HG03280 (cell line): ENCODE data around the gene TMEM170A.
"Not testable (repeated sequence)": the region's sequence is repeated elsewhere in the genome, so short reads cannot be mapped to it uniquely, and the experiment has no call there.

Experiments
- ATAC-seq: cut with Tn5 transposase; IDR thresholded peaks from one replicate; pipeline ENCODE4 v1.9.1; 2021; ENCODE audit warnings: mild to moderate bottlenecking, moderate library complexity; ENCODE audit not compliant: unreplicated experiment

Gene TMEM170A, protein sequence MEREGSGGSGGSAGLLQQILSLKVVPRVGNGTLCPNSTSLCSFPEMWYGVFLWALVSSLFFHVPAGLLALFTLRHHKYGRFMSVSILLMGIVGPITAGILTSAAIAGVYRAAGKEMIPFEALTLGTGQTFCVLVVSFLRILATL

GRCh38 chr16:75464122-75464918 lies at the start of gene TMEM170A:
TMEM170A (minus strand) TSS chr16:75464689; CDS start chr16:75464600, 89 bp downstream.
- ATAC-seq: peak; percentile 91

DNA sequence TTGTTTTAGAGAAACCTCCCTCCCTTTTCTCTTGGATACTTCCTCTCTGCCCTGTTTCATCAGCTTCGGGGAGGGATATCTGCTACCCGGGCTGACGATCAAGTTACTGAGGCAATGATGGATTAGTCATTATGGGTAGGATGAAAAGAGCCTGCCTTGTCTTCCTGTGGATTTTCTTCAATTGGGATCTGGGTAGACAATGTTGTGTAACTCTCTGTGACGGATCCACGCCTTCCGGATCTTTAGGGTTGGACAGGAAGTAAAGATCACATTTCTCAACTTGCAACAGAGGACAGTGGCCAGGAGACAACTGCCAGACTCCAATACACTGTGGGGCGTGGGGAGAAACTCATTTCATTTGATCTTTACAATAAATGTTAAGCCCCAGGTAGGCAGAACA lies 42.1 kb upstream of the TMEM170A start:
- ATAC-seq: no peak

DNA sequence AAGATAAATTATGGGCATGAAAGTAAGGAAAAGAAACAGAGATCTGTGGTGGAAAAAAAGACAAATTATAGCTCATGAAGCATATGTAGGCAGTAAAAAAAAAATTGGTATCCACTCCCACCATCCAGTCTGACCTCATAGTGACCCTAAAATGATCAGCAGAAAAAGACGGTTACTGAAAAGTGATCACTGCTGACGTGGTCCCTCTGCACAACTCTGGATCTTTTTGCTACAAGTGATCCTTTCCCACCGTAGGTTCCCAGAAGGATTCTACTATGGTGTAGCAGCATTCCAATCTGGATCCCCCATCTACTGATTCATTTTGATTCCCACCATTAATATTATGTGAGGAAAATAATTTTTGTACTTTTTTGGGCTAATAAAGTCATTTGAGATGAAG lies 41.6 kb upstream of the TMEM170A start:
- ATAC-seq: no peak

- no peak for ATAC-seq
Measured at GRCh38 chr16:75503801-75504200, 39.3 kb upstream of the TMEM170A start.

DNA sequence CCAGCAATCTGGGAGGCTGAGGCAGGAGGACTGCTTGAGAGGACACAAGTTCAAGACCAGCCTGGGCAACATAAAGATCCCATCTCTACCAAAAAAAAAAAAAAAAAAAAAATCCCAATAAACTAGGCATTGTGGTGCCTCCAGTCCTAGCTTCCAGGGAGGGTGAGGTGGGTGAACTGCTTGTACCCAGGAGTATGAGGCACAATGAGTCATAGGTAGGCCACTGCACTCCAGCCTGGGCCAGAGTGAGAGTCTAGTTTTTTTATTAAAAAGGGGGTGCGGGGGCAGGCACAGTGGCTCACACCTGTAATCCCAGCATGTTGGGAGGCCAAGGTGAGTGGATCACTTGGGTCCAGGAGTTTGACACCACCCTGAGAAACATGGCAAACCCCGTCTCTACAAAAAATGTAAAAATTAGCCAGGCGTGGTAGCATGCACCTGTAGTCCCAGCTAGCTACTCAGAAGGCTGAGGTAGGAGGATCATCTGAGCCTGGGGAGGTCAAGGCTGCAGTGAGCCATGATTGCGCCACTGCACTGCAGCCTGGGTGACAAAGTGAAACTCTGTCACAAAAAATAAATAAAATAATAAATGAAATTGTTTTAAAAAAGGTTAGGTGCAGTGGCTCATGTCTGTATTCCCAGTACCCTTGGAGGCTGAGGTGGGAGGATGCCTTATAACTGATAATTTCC lies 38.6 kb upstream of the TMEM170A start:
- no peak for ATAC-seq

DNA sequence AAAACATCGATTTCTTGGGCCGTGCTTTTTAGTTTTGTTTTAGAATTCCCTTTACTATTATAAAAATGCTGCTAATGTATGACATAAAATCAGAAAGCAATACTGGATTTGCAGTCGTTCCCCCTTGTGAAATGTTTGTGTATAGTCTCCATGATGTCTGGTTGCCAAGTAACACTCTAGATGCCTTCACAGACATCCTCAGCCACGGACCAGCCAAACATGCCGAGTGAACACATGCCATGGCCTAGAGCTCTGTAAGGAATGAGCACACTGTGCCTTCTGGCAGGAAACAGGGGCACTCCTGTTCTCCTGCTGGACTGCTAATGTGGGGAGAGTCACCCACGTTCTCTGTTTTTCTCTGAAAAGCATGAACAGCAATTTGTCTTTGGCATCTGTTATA lies 37.3 kb upstream of the TMEM170A start:
- ATAC-seq: not testable (repeated sequence)

GRCh38 chr16:75501359-75501758 lies 36.9 kb upstream of the TMEM170A start:
- no peak for ATAC-seq

- not testable (repeated sequence) for ATAC-seq
Measured at GRCh38 chr16:75498605-75499322, 34.3 kb upstream of the TMEM170A start.

DNA sequence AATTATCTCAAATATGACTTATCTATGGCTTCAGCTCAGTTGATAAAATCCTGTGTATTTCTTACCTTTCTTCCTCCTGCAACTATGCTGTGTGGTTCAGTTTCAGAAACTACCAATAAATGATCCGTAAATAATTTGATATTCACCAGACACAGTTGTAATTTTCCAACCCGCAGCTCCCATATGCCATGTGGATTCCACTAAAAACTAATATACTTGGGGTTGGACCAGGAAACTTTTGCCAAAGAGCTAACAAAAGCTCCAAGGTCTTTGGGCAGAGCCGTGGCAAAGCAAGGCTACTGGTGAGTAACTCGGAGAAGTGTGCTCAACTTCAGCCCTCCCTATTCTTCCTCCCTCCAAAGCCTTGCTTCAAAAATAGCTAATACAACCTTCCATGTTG lies 33.1 kb upstream of the TMEM170A start:
- ATAC-seq: no peak

- ATAC-seq: peak; percentile 58
Measured at GRCh38 chr16:75495076-75495674, 30.7 kb upstream of the TMEM170A start, which contains the start of gene CHST6. CHST6 (minus strand) TSS chr16:75495441; CDS start chr16:75479828, 15,613 bp downstream.

DNA sequence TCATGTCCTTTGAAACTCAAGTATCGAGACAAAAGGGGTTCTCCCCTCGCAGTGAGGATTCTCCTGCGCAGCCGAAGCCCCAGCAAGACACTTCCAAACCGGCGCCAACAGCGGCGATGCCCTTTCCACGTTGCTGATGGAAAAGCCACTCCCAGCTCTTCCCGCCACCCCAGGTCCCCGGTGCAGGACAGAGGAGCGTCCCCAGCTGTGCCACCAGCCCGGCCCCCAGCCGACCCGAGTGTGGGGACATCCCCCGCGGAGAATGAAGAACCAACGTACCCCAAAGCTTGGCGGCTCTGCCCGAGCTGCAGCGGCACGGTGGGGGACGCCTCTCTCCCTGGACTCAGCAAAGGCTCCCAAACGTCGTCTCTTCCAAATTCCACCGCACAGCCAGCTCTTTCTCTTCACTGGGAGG lies 30.2 kb upstream of the TMEM170A start:
- no peak for ATAC-seq

DNA sequence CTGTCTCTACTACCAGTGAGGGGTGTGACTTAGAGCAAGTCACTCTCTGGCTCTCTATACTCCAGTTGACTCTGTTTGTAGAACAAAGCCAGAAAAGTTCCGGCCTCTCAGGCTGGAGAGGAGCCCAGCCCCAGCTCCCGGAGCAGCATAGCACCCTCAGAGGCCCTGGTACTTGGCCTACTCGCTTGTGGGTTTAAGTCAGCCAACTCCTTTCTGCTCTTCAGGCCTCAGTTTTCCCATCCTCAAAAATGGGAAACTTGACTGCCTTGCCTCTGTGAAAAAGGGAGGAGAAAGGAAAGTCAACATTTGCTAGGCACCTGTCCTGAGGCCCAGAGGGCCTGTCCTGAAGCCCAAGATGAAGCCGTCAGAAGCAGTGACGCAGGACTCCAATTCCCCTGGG lies 29.7 kb upstream of the TMEM170A start:
- no peak for ATAC-seq

DNA sequence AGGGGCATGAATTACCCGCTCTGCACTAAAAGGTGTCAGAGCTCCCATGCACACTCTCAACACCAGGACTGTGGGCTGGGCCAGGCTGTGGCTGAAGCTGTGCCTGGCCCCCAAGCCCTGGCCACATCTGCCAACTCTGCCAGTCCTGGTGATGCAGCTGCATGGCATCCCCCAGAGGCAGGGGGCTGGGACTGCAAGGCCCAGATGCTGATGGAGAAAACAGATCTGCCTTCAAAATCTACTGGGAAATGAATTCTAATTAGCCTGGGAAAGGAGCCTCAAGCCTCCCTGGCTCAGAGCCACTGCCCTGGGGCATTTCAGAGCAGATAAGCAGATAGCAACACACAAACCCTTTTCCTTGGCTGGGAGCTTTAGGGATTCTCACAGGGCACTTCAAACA lies 27.4 kb upstream of the TMEM170A start:
- no peak for ATAC-seq

DNA sequence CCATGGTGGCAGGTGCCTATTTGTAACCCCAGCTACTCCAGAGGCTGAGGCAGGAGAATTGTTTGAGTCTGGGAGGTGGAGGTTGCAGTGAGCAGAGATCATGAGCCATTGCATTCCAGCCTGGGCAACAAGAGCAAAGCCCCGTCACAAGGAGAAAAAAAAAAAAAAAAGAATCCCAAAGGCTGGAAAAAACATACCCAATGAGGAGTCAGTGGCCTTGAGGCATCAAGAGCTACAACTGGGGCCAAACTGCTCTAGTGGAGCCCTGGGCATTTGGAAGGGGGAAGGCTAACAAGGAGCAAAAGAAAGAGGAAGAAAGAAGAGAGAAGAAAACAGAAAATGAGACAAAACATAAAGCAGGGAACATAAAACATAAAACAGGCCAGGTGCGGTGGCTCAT lies 23.8 kb upstream of the TMEM170A start:
- no peak for ATAC-seq

DNA sequence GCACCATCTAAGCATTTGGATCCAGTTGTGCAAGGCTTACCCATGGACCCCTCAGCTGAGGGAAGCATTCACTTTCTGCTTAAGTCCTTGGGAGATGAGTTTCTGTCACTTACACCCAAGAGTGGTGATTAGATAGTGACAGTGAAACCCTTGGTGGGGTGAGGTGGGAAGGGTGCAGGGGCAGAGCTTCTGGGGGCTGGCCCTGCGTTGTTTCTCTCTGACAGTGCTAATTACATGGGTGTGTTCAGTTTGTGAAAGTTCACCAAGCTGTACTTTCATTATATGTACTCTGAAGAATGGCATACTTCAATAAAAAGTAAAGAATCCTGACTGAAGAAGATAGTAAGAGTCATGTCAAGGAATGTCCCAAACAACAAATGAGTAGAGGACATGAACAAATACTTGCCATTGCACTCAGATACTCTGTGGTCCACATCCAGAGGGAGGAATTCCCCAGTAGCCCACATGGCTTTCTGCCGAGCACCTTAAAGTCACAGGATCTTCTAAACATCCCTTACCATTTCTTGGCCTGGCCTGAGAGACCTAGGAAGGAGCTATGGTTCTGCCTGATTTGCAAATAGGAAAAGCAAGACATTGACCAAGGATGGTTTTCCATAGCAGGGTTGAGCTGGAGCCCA lies 22.3 kb upstream of the TMEM170A start:
- ATAC-seq: peak; percentile 56

GRCh38 chr16:75486014-75486675 lies 21.7 kb upstream of the TMEM170A start:
- no peak for ATAC-seq

GRCh38 chr16:75485230-75486013 lies 20.9 kb upstream of the TMEM170A start:
- ATAC-seq: no peak

GRCh38 chr16:75483222-75483621 lies 18.7 kb upstream of the TMEM170A start:
- no peak for ATAC-seq
